Activated CD4-positive, alpha-beta T cell treated with anti-CD3 and anti-CD28 coated beads for 48 hours (primary cell): ENCODE data around the gene ASMTL.
A peak's percentile ranks its signal among the peaks of the same experiment; 100 is the strongest.
"Not testable (repeated sequence)": the region's sequence is repeated elsewhere in the genome, so short reads cannot be mapped to it uniquely, and the experiment has no call there.

ENCODE experiments used
- DNase-seq: peaks from one replicate; pipeline ENCODE4 v3.0.0-alpha.2; 2020

The ASMTL gene

GRCh38 chrX:1481636-1482529 is 29.2 kb upstream of the ASMTL start:
- peak; percentile 82 for DNase-seq

GRCh38 chrX:1480082-1480785 is 27.5 kb upstream of the ASMTL start:
- no peak for DNase-seq

- DNase-seq, result no peak
Observed at GRCh38 chrX:1477801-1478458, 25.2 kb upstream of the ASMTL start.

GRCh38 chrX:1477229-1477628 is 24.5 kb upstream of the ASMTL start:
- no peak for DNase-seq

GRCh38 chrX:1476682-1477081 is 24.0 kb upstream of the ASMTL start:
- no peak for DNase-seq

- no peak for DNase-seq
Observed at GRCh38 chrX:1475881-1476280, 23.2 kb upstream of the ASMTL start.

- DNase-seq, result no peak
Observed at GRCh38 chrX:1475481-1475880, 22.8 kb upstream of the ASMTL start.

GRCh38 chrX:1474593-1474992 is 21.9 kb upstream of the ASMTL start:
- not testable (repeated sequence) for DNase-seq

- no peak for DNase-seq
Observed at GRCh38 chrX:1472975-1473374, 20.3 kb upstream of the ASMTL start.

GRCh38 chrX:1468250-1468772 is 15.6 kb upstream of the ASMTL start:
- peak; percentile 85 for DNase-seq

- peak; percentile 50 for DNase-seq
Observed at GRCh38 chrX:1466971-1467561, 14.4 kb upstream of the ASMTL start.

GRCh38 chrX:1466232-1466661 is 13.5 kb upstream of the ASMTL start:
- DNase-seq, result peak; percentile 2

GRCh38 chrX:1465286-1466231 is 12.8 kb upstream of the ASMTL start:
- DNase-seq, result peak; percentile 1

GRCh38 chrX:1464971-1465285 is 12.2 kb upstream of the ASMTL start:
- DNase-seq, result no peak

- peak; percentile 37 for DNase-seq
Observed at GRCh38 chrX:1464041-1464970, 11.6 kb upstream of the ASMTL start.

- peak; percentile 3 for DNase-seq
Observed at GRCh38 chrX:1463581-1463980, 10.9 kb upstream of the ASMTL start.

- peak; percentile 82 for DNase-seq
Observed at GRCh38 chrX:1462596-1463251, 10.0 kb upstream of the ASMTL start.

GRCh38 chrX:1462110-1462509 is 9.4 kb upstream of the ASMTL start:
- DNase-seq, result no peak

GRCh38 chrX:1455948-1456280 is 3.2 kb upstream of the ASMTL start:
- peak; percentile 0 for DNase-seq
